Spleen (tissue), 11 donors: ENCODE results near the gene UNC79. TPM values are rescaled to one million over a fixed set of nuclear protein-coding genes. Genes with fewer than 3 reads are reported as not detected.

ENCODE experiments used
- DNase-seq: peaks from one replicate; pipeline ENCODE4 v3.0.0-alpha.2; 2020
- H3K27ac ChIP-seq, 8 donors: fragments of 200-600 bp; sonication (generic) in 7 of 8; 1 replicate in 4 of 8; 2 replicates in 4 of 8; pipeline versions ENCODE4 v1.5.0 to v1.8.0; 2016 to 2021; ENCODE audit warnings: inconsistent platforms in 4 of 8, mild to moderate bottlenecking in 4 of 8, moderate library complexity in 1 of 8
- H3K27me3 ChIP-seq, 7 donors: fragments of 200-600 bp; sonication (generic) in 6 of 7; replicated peaks in 1 of 7; 1 replicate in 4 of 7; 2 replicates in 3 of 7; pipeline versions ENCODE4 v1.5.0 to v1.8.0; 2016 to 2021; ENCODE audit warnings: inconsistent platforms in 3 of 7, mild to moderate bottlenecking in 1 of 7
- H3K36me3 ChIP-seq, 6 donors: fragments of 200-600 bp; sonication (generic) in 5 of 6; 1 replicate in 4 of 6; 2 replicates in 2 of 6; pipeline versions ENCODE4 v1.5.0 to v1.8.0; 2016 to 2021; ENCODE audit warnings: inconsistent platforms in 2 of 6
- H3K4me1 ChIP-seq, 6 donors: fragments of 200-600 bp; sonication (generic) in 5 of 6; 1 replicate in 3 of 6; 2 replicates in 3 of 6; pipeline versions ENCODE4 v1.5.0 to v1.8.0; 2016 to 2021; ENCODE audit warnings: inconsistent platforms in 3 of 6
- H3K4me3 ChIP-seq, 8 donors: fragments of 200-600 bp; sonication (generic) in 7 of 8; 1 replicate in 4 of 8; 2 replicates in 4 of 8; pipeline versions ENCODE4 v1.5.0 to v1.8.0; 2016 to 2021; ENCODE audit warnings: inconsistent platforms in 4 of 8, mild to moderate bottlenecking in 4 of 8, moderate library complexity in 2 of 8
- H3K9me3 ChIP-seq, 8 donors: fragments of 200-600 bp; sonication (generic) in 7 of 8; 1 replicate in 4 of 8; 2 replicates in 4 of 8; pipeline versions ENCODE4 v1.5.0 to v1.8.0; 2016 to 2021; ENCODE audit warnings: inconsistent platforms in 4 of 8
- POLR2A ChIP-seq, 3 donors: fragments of 450-650 bp; IDR thresholded peaks; one replicate each; pipeline ENCODE4 v1.5.1; 2017; ENCODE audit warnings: antibody characterized with exemption in 3 of 3, mild to moderate bottlenecking in 1 of 3
- POLR2AphosphoS5 ChIP-seq, 3 donors: sonication (generic); formaldehyde crosslinking; IDR thresholded peaks; one replicate each; pipeline ENCODE4 v1.5.1; 2017; ENCODE audit warnings: antibody characterized with exemption in 3 of 3
- whole genome bisulfite sequencing, 5 donors: extraction: QIAGEN DNeasy Blood & Tissue Kit in 3 of 5; methylation state at CpG; one replicate each; pipeline versions ENCODE4 v1.1.5 to v1.1.7; 2013 to 2018; 5-methylcytosine and 5-hydroxymethylcytosine counted together
- intact Hi-C: fragments of 100-400 bp; cut with DNase I; formaldehyde crosslinking; loops from one replicate; pipeline ENCODE4 v1.15.0; 2023; ENCODE audit warnings: low total_unique reads
- polyA plus RNA-seq, 3 donors: library from polyadenylated mRNA; stranded (reverse); fragments of 200-250 nt; gene quantifications; one replicate each; pipeline ENCODE4 v1.2.1, GENCODE V29; 2013
- total RNA-seq, 7 donors: library from RNA; depleted of rRNA in 3 of 7; stranded (reverse); fragments of >200 nt in 3 of 7; fragmentation: NEBNext Ultra II Directional in 4 of 7; extraction: Animal tissue kit (Norgen Biotek cat#: 25700) in 4 of 7; gene quantifications; one replicate each; pipeline versions ENCODE4 v1.1.0 to v1.2.1, GENCODE V29; 2016 to 2021
- TF ChIP-seq, protein P1 (sequence below), 11 experiments: fragments of 200-600 bp in 7 of 11; fragments of 450-650 bp in 4 of 11; sonication (generic) in 4 of 11; IDR thresholded peaks in 8 of 11; conservative IDR thresholded peaks in 3 of 11; 1 replicate in 7 of 11; 2 replicates in 4 of 11; pipeline versions ENCODE4 v1.4.0 to v1.8.0; 2016 to 2021; ENCODE audit warnings: antibody characterized with exemption in 11 of 11, inconsistent platforms in 4 of 11, mild to moderate bottlenecking in 1 of 11
- donor health status: healthy with polysubstance abuse.
- donor health status: DM: no; HTN: no; CAD: no; lungs with moderate emphysema.
- donor health status: DM: no; HTN: no; CAD: no.
- donor health status: Bipolar disorder and iron deficiency.
- donor health status: healthy.
- donor health status: DM: no; HTN: no; CAD: no.
- donor health status: DM: yes; HTN: yes; CAD: no.

The UNC79 gene
- total and polyA plus RNA-seq, 10 donors = 0.03 to 0.24 (median 0.08) TPM; not detected in 2

DNA sequence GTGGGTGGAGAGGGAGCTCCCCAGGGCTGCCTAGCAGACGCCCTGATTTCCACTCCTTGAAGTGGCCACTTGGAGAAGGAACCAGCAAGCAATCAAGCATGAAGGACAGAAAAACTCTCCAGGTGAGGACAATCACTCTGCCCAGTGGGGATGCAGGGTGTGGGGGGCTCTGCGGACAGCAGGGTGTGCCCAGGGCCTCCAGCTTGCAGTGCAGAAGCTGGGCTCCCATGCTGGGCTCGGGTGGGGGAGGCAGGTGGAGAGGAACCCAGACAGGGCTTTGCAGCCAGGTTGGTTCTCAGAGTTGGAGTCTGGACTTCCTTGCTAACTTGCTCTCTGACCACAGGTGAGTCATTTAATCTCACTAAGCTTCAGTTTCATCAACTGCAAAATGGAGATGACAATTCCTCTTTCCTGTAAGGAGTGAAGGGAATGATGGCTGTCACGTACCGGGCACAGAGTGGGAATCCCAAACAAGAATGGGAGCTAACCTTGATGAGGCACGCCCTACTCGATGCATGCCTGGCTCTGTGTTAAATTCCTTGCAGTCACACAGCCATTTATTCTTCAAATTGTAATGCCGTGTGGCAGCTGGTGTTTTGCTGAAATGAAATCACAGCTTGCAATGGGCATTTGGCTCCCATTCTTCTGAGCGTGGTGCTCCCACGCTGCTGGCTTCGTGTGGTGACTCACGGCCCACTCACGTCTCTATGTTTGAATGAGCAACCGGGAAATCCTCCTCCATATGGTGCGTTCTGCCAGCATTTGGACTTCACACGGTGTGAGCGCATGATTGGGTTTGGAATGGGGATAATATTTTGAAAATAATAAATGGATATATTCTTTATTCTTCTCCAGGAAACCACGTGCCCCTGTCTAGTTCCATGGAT is 282.3 kb downstream of the UNC79 start:
- Histone ChIP-seq H3K36me3 (no peaks in the 10 kb centered on the region), H3K9me3 (no peaks in the 10 kb centered on the region), H3K4me3 (no peak overlapping the region), H3K27ac (no peak overlapping the region), H3K4me1 (no peaks in the 10 kb centered on the region), H3K27me3 (peaks cover 0 to 23% (median 0%) of the 10 kb centered on the region in 7 donors)
- intact Hi-C loops = no loop called here
- TF ChIP-seq, protein P1, sequence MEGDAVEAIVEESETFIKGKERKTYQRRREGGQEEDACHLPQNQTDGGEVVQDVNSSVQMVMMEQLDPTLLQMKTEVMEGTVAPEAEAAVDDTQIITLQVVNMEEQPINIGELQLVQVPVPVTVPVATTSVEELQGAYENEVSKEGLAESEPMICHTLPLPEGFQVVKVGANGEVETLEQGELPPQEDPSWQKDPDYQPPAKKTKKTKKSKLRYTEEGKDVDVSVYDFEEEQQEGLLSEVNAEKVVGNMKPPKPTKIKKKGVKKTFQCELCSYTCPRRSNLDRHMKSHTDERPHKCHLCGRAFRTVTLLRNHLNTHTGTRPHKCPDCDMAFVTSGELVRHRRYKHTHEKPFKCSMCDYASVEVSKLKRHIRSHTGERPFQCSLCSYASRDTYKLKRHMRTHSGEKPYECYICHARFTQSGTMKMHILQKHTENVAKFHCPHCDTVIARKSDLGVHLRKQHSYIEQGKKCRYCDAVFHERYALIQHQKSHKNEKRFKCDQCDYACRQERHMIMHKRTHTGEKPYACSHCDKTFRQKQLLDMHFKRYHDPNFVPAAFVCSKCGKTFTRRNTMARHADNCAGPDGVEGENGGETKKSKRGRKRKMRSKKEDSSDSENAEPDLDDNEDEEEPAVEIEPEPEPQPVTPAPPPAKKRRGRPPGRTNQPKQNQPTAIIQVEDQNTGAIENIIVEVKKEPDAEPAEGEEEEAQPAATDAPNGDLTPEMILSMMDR (IDR thresholded peaks at IDR 0.05 in 8 of 11, conservative IDR thresholded peaks at IDR 0.05 in 3 of 11) = no peak
- TF ChIP-seq POLR2A (IDR thresholded peaks at IDR 0.05) (no peak), POLR2AphosphoS5 (IDR thresholded peaks at IDR 0.05) (no peak)
- no peak for DNase-seq
- 68 to 83% (median 77%) methylated on average over 16 to 18 of the region's 18 CpGs for WGBS, 5 donors

DNA sequence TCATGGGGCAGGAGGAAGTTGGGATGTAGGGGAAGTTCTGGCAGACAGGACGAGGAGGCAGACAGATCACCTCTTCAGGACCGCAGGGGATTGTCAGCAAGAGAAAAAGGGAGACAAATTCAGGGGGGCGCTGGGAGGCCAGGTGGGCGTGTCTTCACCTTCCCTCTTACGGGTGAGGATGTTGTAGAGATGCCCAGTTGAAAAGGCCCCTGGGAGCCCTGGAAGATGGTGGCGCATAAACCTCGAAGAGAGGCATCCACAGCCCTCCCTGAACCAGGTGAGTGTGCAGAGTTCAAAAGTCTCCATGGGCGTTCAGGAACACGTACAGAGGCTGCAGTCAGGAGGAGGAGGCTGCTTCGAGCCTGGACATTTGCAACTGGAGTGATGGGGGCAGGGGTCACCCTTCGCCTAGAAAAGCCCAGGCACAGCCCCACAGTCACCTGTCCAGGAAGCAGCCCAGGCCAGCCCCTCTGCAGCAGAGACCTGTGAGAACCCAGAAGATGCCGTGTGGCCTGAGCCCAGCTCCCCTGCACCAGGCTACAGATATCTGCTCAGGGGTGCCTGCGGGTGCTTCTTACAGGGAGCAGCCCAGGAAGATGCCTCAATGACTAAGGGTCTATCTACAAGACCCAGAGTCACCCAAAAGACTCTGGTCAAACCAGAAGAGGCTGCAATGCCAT is 283.1 kb downstream of the UNC79 start:
- no peaks in the 10 kb centered on the region for H3K4me1 ChIP-seq
- peak; percentile 61 for DNase-seq
- intact Hi-C loops = no loop called here
- TF ChIP-seq POLR2AphosphoS5 (IDR thresholded peaks at IDR 0.05) = no peak
- TF ChIP-seq, protein P1 (IDR thresholded peaks at IDR 0.05 in 8 of 11, conservative IDR thresholded peaks at IDR 0.05 in 3 of 11) = no peak
- TF ChIP-seq POLR2A (IDR thresholded peaks at IDR 0.05) = no peak
- H3K36me3 ChIP-seq = no peaks in the 10 kb centered on the region
- H3K9me3 ChIP-seq = no peaks in the 10 kb centered on the region
- 65 to 71% (median 68%) methylated on average over 13 of the region's 13 CpGs for WGBS, 5 donors
- peaks cover 0 to 23% (median 0%) of the 10 kb centered on the region in 7 donors for H3K27me3 ChIP-seq
- H3K4me3 ChIP-seq = no peak overlapping the region
- H3K27ac ChIP-seq = no peak overlapping the region

DNA sequence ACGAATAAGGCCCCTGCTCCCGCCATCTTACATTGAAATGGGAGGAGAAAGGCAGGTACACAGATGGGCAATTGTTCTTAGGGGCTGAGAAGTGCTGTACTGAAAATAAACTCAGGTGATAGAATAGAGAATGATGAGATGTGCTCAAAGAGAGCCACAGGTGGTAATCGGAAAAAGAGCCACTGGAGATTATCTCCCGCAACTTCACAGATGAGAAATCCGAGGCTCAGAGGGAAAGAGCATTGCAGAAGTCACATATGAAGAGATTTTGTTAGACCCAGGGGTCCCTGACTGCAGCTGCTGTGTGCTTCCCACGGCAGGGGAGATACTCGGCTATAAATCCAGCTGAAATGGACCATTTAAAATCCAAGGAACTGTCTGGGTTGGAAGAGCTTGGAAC is 283.9 kb downstream of the UNC79 start:
- no peaks in the 10 kb centered on the region for H3K36me3 ChIP-seq
- 77 to 83% (median 79%) methylated on average over 7 of the region's 7 CpGs for WGBS, 5 donors
- DNase-seq = no peak
- TF ChIP-seq POLR2AphosphoS5 (IDR thresholded peaks at IDR 0.05) = no peak
- TF ChIP-seq, protein P1 (IDR thresholded peaks at IDR 0.05 in 8 of 11, conservative IDR thresholded peaks at IDR 0.05 in 3 of 11) = no peak
- no peak for TF ChIP-seq POLR2A (IDR thresholded peaks at IDR 0.05)
- intact Hi-C loops = no loop called here
- H3K9me3 ChIP-seq = no peaks in the 10 kb centered on the region
- peaks cover 0 to 23% (median 0%) of the 10 kb centered on the region in 7 donors for H3K27me3 ChIP-seq
- H3K4me3 ChIP-seq = no peak overlapping the region
- H3K4me1 ChIP-seq = no peaks in the 10 kb centered on the region
- no peak overlapping the region for H3K27ac ChIP-seq
